Measurements from ENCODE around the gene TMEM270. TPM values are rescaled to one million over a fixed set of nuclear protein-coding genes. Genes with fewer than 3 reads are reported as not detected.
A peak's percentile ranks its signal among the peaks of the same experiment; 100 is the strongest.
"Not testable (repeated sequence)": the region's sequence is repeated elsewhere in the genome, so short reads cannot be mapped to it uniquely, and the experiment has no call there.

Gene TMEM270
- total and polyA plus RNA-seq, 2 of the 4 experiments (the other 2 are of a cell fraction): 0.17 TPM; not detected in 1

DNA sequence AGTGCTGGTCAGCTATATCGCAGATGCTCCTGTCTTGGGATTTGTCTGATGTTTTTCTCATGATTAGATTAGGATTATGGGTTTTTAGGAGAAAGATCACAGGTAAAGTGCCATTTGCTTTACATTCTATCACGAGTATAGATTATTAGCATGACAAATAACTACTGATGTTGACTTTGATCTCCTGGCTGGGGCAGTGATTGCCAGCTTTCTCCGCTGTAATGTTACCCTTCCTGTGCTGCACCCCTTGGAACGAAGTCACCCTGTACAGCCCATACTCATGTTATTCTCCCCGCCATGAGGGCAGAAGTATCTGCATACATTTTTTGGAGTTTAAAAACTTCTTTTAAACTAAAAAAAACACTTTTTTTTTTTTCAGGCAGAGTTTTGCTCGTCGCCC, 40.9 kb upstream of the TMEM270 start:
- Histone ChIP-seq H2AK9ac (replicated peaks; ENCODE audit: low read depth, low read length, poor library complexity) (no peak overlapping the region), H4K91ac (ENCODE audit: insufficient read depth, low read depth, low read length) (no peak overlapping the region), H3K27ac (ENCODE audit: insufficient read depth, low read length) (no peak overlapping the region), H3K14ac (replicated peaks; ENCODE audit: low read depth, low read length) (no peak overlapping the region), H3K4me1 (ENCODE audit: control insufficient read depth, insufficient read depth, low read length) (peaks cover 10% of the 10 kb centered on the region), H2BK20ac (ENCODE audit: low read depth, low read length) (0 out of 2 replicates have a peak overlapping the region, but pooled peaks have one; percentile 8), H3K18ac (ENCODE audit: low read depth, low read length) (no peak overlapping the region), H3K9ac (ENCODE audit: low read depth, low read length) (no peak overlapping the region), H3K27me3 (ENCODE audit: control insufficient read depth, insufficient read depth, low read length) (no peaks in the 10 kb centered on the region), H2AFZ (replicated peaks; ENCODE audit: low read length, poor library complexity) (no peak overlapping the region), H3K9me3 (ENCODE audit: control insufficient read depth, insufficient read depth, low read length) (no peaks in the 10 kb centered on the region), H3K23ac (ENCODE audit: low read depth, low read length) (no peak overlapping the region), H3K9me1 (ENCODE audit: insufficient read depth, low read length) (peaks cover 18% of the 10 kb centered on the region), H3K4me3 (ENCODE audit: insufficient read depth, low read depth, low read length) (no peak overlapping the region), H3K4me2 (ENCODE audit: low read depth, low read length) (no peak overlapping the region), H4K5ac (ENCODE audit: low read depth, low read length) (no peak overlapping the region), H4K8ac (ENCODE audit: low read depth in 2 of 2, low read length in 2 of 2) (no peak overlapping the region), H2BK120ac (ENCODE audit: low read depth, low read length) (no peak overlapping the region), H3K79me1 (ENCODE audit: low read depth in 1 of 2, low read length in 2 of 2) (no peaks in the 10 kb centered on the region), H2AK5ac (ENCODE audit: low read depth, low read length) (0 out of 2 replicates have a peak overlapping the region, but pooled peaks have one; percentile 16), H3K4ac (ENCODE audit: low read depth, low read length) (no peak overlapping the region; the same call in 1 of the 2 replicates), H3K36me3 (ENCODE audit: control insufficient read depth, insufficient read depth, low read length) (no peaks in the 10 kb centered on the region), H2BK5ac (ENCODE audit: low read depth, low read length, poor library complexity, severe bottlenecking) (no peak overlapping the region), H3K56ac (ENCODE audit: extremely low read depth, insufficient read depth, low read length) (no peak overlapping the region), H2BK15ac (ENCODE audit: low read depth, low read length) (no peak overlapping the region), H4K20me1 (ENCODE audit: insufficient read depth, low read length) (no peaks in the 10 kb centered on the region)
- WGBS, 2 experiments (ENCODE audit: extremely low coverage in 2 of 2, insufficient read length in 1 of 2): no CpG with 5 or more reads among the region's 7 CpGs
- in situ Hi-C loops (cut with MboI; ENCODE audit: low sequenced_read_pairs): no loop called here
- no peak for DNase-seq
- intact Hi-C loops (cut with micrococcal nuclease): no loop called here
- no TSS peak for BruUV-seq (replicated peaks)
- CTCF ChIA-PET: interaction anchor here (1.3 kb wide), 1 partner anchor 31 kb away, joined by 3 read pairs; no protein-coding TSS in a partner anchor
- dilution Hi-C loops (cut with HindIII; ENCODE audit: low sequenced_read_pairs, unreplicated experiment): no loop called here
- no peak for ATAC-seq (ENCODE audit: low read depth)
- TF ChIP-seq, protein P1, sequence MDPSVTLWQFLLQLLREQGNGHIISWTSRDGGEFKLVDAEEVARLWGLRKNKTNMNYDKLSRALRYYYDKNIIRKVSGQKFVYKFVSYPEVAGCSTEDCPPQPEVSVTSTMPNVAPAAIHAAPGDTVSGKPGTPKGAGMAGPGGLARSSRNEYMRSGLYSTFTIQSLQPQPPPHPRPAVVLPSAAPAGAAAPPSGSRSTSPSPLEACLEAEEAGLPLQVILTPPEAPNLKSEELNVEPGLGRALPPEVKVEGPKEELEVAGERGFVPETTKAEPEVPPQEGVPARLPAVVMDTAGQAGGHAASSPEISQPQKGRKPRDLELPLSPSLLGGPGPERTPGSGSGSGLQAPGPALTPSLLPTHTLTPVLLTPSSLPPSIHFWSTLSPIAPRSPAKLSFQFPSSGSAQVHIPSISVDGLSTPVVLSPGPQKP (IDR thresholded peaks at IDR 0.05; ENCODE audit: borderline replicate concordance, low read depth, low read length): no peak
- TF ChIP-seq CEBPB (IDR thresholded peaks at IDR 0.05; ENCODE audit: low read depth, low read length) (no peak), SMC3 (IDR thresholded peaks at IDR 0.05; ENCODE audit: low read depth, low read length) (no peak)
- POLR2A ChIA-PET (ENCODE audit: unreplicated experiment): no interaction called here

DNA sequence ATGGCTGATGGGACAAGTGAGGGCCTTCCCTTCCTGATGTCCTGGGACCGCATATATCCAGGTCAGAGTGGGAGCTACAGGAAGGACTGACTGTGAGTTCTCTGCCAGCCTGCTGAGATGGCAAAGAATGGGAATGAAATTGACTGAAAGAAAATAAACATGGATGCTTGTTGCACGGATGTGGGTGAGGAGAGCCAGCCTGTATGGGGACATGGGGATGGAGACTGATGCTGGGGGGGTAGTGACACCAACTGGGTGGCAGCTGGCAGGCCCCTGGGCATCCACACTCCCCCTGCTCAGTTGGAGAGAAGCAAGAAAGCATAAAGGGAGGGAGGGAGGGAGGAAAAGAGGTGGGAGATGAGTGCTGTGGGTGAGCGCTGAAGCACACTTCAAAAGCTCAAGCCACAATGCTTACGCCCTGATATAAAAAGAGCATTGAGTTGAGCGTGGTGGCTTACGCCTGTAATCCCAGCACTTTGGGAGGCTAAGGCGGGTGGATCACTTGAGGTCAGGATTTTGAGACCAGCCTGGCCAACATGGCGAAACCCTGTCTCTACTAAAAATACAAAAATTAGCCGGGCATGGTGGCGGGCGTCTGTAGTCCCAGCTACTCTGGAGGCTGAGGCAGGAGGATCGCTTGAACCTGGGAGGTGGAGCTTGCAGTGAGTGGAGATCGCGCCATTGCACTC, 39.2 kb upstream of the TMEM270 start:
- DNase-seq; intact Hi-C loops (cut with micrococcal nuclease); H3K18ac ChIP-seq (ENCODE audit: low read depth, low read length); H4K20me1 ChIP-seq (ENCODE audit: insufficient read depth, low read length); H3K4me1 ChIP-seq (ENCODE audit: control insufficient read depth, insufficient read depth, low read length); H3K23ac ChIP-seq (ENCODE audit: low read depth, low read length); H3K9me3 ChIP-seq (ENCODE audit: control insufficient read depth, insufficient read depth, low read length); BruUV-seq (replicated peaks); H3K27me3 ChIP-seq (ENCODE audit: control insufficient read depth, insufficient read depth, low read length); dilution Hi-C loops (cut with HindIII; ENCODE audit: low sequenced_read_pairs, unreplicated experiment); H3K4me3 ChIP-seq (ENCODE audit: insufficient read depth, low read depth, low read length); H3K56ac ChIP-seq (ENCODE audit: extremely low read depth, insufficient read depth, low read length); ATAC-seq (ENCODE audit: low read depth); H3K27ac ChIP-seq (ENCODE audit: insufficient read depth, low read length); H3K9ac ChIP-seq (ENCODE audit: low read depth, low read length); H3K36me3 ChIP-seq (ENCODE audit: control insufficient read depth, insufficient read depth, low read length); POLR2A ChIA-PET (ENCODE audit: unreplicated experiment); in situ Hi-C loops (cut with MboI; ENCODE audit: low sequenced_read_pairs); H3K4me2 ChIP-seq (ENCODE audit: low read depth, low read length); H3K79me1 ChIP-seq (ENCODE audit: low read depth in 1 of 2, low read length in 2 of 2): not testable (repeated sequence)
- H4K91ac ChIP-seq (ENCODE audit: insufficient read depth, low read depth, low read length): peak overlapping the region; percentile 44
- H2BK20ac ChIP-seq (ENCODE audit: low read depth, low read length): peak overlapping the region; percentile 81
- H3K14ac ChIP-seq (replicated peaks; ENCODE audit: low read depth, low read length): peak overlapping the region; percentile 58; the same call in 1 of the 2 replicates
- H4K5ac ChIP-seq (ENCODE audit: low read depth, low read length): peak overlapping the region; percentile 32; the same call in 1 of the 2 replicates
- H2AFZ ChIP-seq (replicated peaks; ENCODE audit: low read length, poor library complexity): peak overlapping the region; percentile 86
- H2BK5ac ChIP-seq (ENCODE audit: low read depth, low read length, poor library complexity, severe bottlenecking): peak overlapping the region; percentile 63
- peak overlapping the region; percentile 37 to 75; a peak in 2 of 4 replicates for H4K8ac ChIP-seq (ENCODE audit: low read depth in 2 of 2, low read length in 2 of 2)
- peak overlapping the region; percentile 92 for H2AK9ac ChIP-seq (replicated peaks; ENCODE audit: low read depth, low read length, poor library complexity)
- 100% methylated on average over 2 of the region's 14 CpGs; no CpG with 5 or more reads in 1 of the 2 experiments for WGBS, 2 experiments (ENCODE audit: extremely low coverage in 2 of 2, insufficient read length in 1 of 2)
- H2AK5ac ChIP-seq (ENCODE audit: low read depth, low read length): peak overlapping the region; percentile 83
- peak overlapping the region; percentile 15; the same call in 2 of the 3 replicates for H2BK15ac ChIP-seq (ENCODE audit: low read depth, low read length)
- peak overlapping the region; percentile 93 for H2BK120ac ChIP-seq (ENCODE audit: low read depth, low read length)
- CTCF ChIA-PET: interaction anchor here (2.8 kb wide), 1 partner anchor 10 kb away, joined by 10 read pairs; no protein-coding TSS in a partner anchor
- peak overlapping the region; percentile 63 for H3K4ac ChIP-seq (ENCODE audit: low read depth, low read length)
- H3K9me1 ChIP-seq (ENCODE audit: insufficient read depth, low read length): peaks cover 18% of the 10 kb centered on the region
